HepG2 (cell line): ENCODE measurements around the gene MSH3. TPM values are rescaled to one million over a fixed set of nuclear protein-coding genes. Genes with fewer than 3 reads are reported as not detected.

Source experiments
- BRF2 ChIP-seq: sonication (generic); formaldehyde crosslinking; IDR thresholded peaks from 2 replicates; pipeline ENCODE4 v1.8.1; 2022; ENCODE audit warnings: mild to moderate bottlenecking, missing genetic modification reagents
- ERF ChIP-seq: IDR thresholded peaks from 2 replicates; pipeline ENCODE4 v1.6.1; 2018; ENCODE audit warnings: missing biosample characterization, missing genetic modification reagents
- ETV6 ChIP-seq: sonication (generic); formaldehyde crosslinking; conservative IDR thresholded peaks from 2 replicates; pipeline ENCODE4 v1.4.0; 2020; ENCODE audit warnings: missing genetic modification reagents
- KDM2A ChIP-seq: sonication (generic); formaldehyde crosslinking; IDR thresholded peaks from 2 replicates; pipeline ENCODE4 v1.4.0; 2020; ENCODE audit warnings: low read depth, missing genetic modification reagents, borderline replicate concordance
- KLF16 ChIP-seq, 2 experiments: sonication (generic) in 1 of 2; formaldehyde crosslinking in 1 of 2; IDR thresholded peaks; 2 replicates each; pipeline versions ENCODE4 v1.6.1 to v1.8.0; 2016 to 2023; ENCODE audit warnings: missing genetic modification reagents in 2 of 2, missing compliant biosample characterization in 1 of 2
- MXD4 ChIP-seq: IDR thresholded peaks from 2 replicates; pipeline ENCODE4 v1.6.1; 2016; ENCODE audit warnings: mild to moderate bottlenecking, missing biosample characterization, missing genetic modification reagents
- NFYC ChIP-seq: IDR thresholded peaks from 2 replicates; pipeline ENCODE4 v1.6.1; 2016; ENCODE audit warnings: missing genetic modification reagents, missing compliant biosample characterization
- ZKSCAN1 ChIP-seq: fragments of 150-350 bp; IDR thresholded peaks from 2 replicates; pipeline ENCODE4 v1.6.1; 2014; ENCODE audit warnings: low read length
- ZNF20 ChIP-seq: sonication (generic); formaldehyde crosslinking; IDR thresholded peaks from 2 replicates; pipeline ENCODE4 v1.4.0; 2020; ENCODE audit warnings: mild to moderate bottlenecking, moderate library complexity, missing genetic modification reagents
- ZNF574 ChIP-seq: sonication (generic); formaldehyde crosslinking; IDR thresholded peaks from 2 replicates; pipeline ENCODE4 v1.4.0; 2020; ENCODE audit warnings: missing genetic modification reagents
- ZNF768 ChIP-seq: sonication (generic); formaldehyde crosslinking; IDR thresholded peaks from 2 replicates; pipeline ENCODE4 v1.4.0; 2020; ENCODE audit warnings: missing genetic modification reagents
- ZSCAN30 ChIP-seq: sonication (generic); formaldehyde crosslinking; IDR thresholded peaks from 2 replicates; pipeline ENCODE4 v1.5.0; 2020; ENCODE audit warnings: mild to moderate bottlenecking, missing genetic modification reagents
- polyA plus RNA-seq, 8 experiments: library from polyadenylated mRNA; depleted of rRNA in 3 of 8; stranded (reverse) in 7 of 8; unstranded in 1 of 8; fragments of >200 nt; fragmentation: Illumina TruSeq in 4 of 8; extraction: Trizol in 4 of 8; gene quantifications; 2 replicates each; pipeline versions ENCODE4 v1.2.1 to v1.2.3, GENCODE V29; 2011 to 2016; ENCODE audit warnings: low read depth in 4 of 8, missing spikeins in 1 of 8, mixed read lengths in 1 of 8; ENCODE audit not compliant: insufficient read depth in 1 of 8
- total RNA-seq, 5 experiments: library from RNA; depleted of rRNA; stranded (reverse); fragments of >200 nt; fragmentation: Illumina TruSeq; extraction: Trizol; gene quantifications; 2 replicates each; pipeline ENCODE4 v1.2.3, GENCODE V29; 2016; ENCODE audit warnings: low read depth in 1 of 5
- TF ChIP-seq, protein P1 (sequence below): sonication (generic); formaldehyde crosslinking; IDR thresholded peaks from 2 replicates; pipeline ENCODE4 v1.4.0; 2020; ENCODE audit warnings: missing genetic modification reagents
- TF ChIP-seq, protein P2 (sequence below): sonication (generic); formaldehyde crosslinking; IDR thresholded peaks from 2 replicates; pipeline ENCODE4 v1.4.0; 2020; ENCODE audit warnings: missing genetic modification reagents
- TF ChIP-seq, protein P3 (sequence below): sonication (generic); formaldehyde crosslinking; IDR thresholded peaks from 2 replicates; pipeline ENCODE4 v1.5.1; 2020; ENCODE audit warnings: mild to moderate bottlenecking, missing genetic modification reagents, borderline replicate concordance

MSH3 gene
- total and polyA plus RNA-seq, 2 of the 13 experiments (the other 11 are each of a cell fraction or from before 2014, with no cell fraction given): 4.0 to 16.4 TPM

DNA sequence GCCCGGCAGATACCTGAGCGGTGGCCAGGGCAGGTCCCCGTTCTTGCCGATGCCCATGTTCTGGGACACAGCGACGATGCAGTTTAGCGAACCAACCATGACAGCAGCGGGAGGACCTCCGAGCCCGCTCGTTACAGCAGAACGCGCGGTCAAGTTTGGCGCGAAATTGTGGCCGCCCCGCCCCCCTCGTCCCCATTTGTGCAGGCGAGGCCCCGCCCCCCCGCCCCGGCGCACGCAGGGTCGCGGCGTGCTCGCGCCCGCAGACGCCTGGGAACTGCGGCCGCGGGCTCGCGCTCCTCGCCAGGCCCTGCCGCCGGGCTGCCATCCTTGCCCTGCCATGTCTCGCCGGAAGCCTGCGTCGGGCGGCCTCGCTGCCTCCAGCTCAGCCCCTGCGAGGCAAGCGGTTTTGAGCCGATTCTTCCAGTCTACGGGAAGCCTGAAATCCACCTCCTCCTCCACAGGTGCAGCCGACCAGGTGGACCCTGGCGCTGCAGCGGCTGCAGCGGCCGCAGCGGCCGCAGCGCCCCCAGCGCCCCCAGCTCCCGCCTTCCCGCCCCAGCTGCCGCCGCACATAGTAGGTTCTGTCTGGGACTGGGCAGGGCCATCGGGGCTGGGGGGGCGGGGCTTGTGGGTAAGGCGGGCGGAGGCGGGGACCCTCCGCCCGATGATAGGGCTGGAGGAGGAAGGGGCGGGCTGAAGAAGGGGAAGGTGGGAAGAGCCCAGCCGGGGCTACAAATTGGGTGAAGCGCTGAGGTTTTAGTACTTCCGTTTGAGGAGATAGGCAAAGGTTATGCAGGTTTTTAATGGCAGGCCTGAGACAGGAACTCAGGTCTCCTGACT is at the start of gene MSH3, which contains the start of gene DHFR (continued):
- TF ChIP-seq ZNF574 (CRISPR knock-in tag): peak; percentile 58
- no peak for TF ChIP-seq ZSCAN30 (CRISPR knock-in tag)
- no peak for TF ChIP-seq BRF2
- peak in 1 of 2 experiments; percentile 29; a peak in 1 of 4 replicates for TF ChIP-seq KLF16 (CRISPR knock-in tag; IDR thresholded peaks at IDR 0.05)
- TF ChIP-seq, protein P1, sequence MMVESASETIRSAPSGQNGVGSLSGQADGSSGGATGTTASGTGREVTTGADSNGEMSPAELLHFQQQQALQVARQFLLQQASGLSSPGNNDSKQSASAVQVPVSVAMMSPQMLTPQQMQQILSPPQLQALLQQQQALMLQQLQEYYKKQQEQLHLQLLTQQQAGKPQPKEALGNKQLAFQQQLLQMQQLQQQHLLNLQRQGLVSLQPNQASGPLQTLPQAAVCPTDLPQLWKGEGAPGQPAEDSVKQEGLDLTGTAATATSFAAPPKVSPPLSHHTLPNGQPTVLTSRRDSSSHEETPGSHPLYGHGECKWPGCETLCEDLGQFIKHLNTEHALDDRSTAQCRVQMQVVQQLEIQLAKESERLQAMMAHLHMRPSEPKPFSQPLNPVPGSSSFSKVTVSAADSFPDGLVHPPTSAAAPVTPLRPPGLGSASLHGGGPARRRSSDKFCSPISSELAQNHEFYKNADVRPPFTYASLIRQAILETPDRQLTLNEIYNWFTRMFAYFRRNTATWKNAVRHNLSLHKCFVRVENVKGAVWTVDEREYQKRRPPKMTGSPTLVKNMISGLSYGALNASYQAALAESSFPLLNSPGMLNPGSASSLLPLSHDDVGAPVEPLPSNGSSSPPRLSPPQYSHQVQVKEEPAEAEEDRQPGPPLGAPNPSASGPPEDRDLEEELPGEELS: no peak
- TF ChIP-seq KDM2A (CRISPR knock-in tag): peak; percentile 30; the same call in 1 of the 2 replicates
- TF ChIP-seq, protein P2, sequence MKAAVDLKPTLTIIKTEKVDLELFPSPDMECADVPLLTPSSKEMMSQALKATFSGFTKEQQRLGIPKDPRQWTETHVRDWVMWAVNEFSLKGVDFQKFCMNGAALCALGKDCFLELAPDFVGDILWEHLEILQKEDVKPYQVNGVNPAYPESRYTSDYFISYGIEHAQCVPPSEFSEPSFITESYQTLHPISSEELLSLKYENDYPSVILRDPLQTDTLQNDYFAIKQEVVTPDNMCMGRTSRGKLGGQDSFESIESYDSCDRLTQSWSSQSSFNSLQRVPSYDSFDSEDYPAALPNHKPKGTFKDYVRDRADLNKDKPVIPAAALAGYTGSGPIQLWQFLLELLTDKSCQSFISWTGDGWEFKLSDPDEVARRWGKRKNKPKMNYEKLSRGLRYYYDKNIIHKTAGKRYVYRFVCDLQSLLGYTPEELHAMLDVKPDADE (CRISPR knock-in tag): 0 out of 2 replicates have a peak, but pooled peaks have one; percentile 38
- TF ChIP-seq, protein P3, sequence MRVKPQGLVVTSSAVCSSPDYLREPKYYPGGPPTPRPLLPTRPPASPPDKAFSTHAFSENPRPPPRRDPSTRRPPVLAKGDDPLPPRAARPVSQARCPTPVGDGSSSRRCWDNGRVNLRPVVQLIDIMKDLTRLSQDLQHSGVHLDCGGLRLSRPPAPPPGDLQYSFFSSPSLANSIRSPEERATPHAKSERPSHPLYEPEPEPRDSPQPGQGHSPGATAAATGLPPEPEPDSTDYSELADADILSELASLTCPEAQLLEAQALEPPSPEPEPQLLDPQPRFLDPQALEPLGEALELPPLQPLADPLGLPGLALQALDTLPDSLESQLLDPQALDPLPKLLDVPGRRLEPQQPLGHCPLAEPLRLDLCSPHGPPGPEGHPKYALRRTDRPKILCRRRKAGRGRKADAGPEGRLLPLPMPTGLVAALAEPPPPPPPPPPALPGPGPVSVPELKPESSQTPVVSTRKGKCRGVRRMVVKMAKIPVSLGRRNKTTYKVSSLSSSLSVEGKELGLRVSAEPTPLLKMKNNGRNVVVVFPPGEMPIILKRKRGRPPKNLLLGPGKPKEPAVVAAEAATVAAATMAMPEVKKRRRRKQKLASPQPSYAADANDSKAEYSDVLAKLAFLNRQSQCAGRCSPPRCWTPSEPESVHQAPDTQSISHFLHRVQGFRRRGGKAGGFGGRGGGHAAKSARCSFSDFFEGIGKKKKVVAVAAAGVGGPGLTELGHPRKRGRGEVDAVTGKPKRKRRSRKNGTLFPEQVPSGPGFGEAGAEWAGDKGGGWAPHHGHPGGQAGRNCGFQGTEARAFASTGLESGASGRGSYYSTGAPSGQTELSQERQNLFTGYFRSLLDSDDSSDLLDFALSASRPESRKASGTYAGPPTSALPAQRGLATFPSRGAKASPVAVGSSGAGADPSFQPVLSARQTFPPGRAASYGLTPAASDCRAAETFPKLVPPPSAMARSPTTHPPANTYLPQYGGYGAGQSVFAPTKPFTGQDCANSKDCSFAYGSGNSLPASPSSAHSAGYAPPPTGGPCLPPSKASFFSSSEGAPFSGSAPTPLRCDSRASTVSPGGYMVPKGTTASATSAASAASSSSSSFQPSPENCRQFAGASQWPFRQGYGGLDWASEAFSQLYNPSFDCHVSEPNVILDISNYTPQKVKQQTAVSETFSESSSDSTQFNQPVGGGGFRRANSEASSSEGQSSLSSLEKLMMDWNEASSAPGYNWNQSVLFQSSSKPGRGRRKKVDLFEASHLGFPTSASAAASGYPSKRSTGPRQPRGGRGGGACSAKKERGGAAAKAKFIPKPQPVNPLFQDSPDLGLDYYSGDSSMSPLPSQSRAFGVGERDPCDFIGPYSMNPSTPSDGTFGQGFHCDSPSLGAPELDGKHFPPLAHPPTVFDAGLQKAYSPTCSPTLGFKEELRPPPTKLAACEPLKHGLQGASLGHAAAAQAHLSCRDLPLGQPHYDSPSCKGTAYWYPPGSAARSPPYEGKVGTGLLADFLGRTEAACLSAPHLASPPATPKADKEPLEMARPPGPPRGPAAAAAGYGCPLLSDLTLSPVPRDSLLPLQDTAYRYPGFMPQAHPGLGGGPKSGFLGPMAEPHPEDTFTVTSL (CRISPR knock-in tag): no peak
- TF ChIP-seq NFYC (CRISPR knock-in tag): peak; percentile 68
- TF ChIP-seq ZNF20 (CRISPR knock-in tag): no peak
- peak; percentile 38; the same call in 1 of the 2 replicates for TF ChIP-seq ERF (CRISPR knock-in tag)
- TF ChIP-seq ZNF768 (CRISPR knock-in tag): peak; percentile 40; the same call in 1 of the 2 replicates
- peak; percentile 100 for TF ChIP-seq ZKSCAN1
- 0 out of 2 replicates have a peak, but pooled peaks have one; percentile 26 for TF ChIP-seq ETV6 (CRISPR knock-in tag)
- TF ChIP-seq MXD4: 0 out of 2 replicates have a peak, but pooled peaks have one; percentile 18
